Activated CD8-positive, alpha-beta memory T cell treated with anti-CD3 and anti-CD28 coated beads for 24 hours (primary cell): ENCODE results near the gene NOTCH2.
"Not testable (repeated sequence)": the region's sequence is repeated elsewhere in the genome, so short reads cannot be mapped to it uniquely, and the experiment has no call there.

Experiments
- DNase-seq: peaks from one replicate; pipeline ENCODE4 v3.0.0-alpha.2; 2020

NOTCH2 gene

DNA sequence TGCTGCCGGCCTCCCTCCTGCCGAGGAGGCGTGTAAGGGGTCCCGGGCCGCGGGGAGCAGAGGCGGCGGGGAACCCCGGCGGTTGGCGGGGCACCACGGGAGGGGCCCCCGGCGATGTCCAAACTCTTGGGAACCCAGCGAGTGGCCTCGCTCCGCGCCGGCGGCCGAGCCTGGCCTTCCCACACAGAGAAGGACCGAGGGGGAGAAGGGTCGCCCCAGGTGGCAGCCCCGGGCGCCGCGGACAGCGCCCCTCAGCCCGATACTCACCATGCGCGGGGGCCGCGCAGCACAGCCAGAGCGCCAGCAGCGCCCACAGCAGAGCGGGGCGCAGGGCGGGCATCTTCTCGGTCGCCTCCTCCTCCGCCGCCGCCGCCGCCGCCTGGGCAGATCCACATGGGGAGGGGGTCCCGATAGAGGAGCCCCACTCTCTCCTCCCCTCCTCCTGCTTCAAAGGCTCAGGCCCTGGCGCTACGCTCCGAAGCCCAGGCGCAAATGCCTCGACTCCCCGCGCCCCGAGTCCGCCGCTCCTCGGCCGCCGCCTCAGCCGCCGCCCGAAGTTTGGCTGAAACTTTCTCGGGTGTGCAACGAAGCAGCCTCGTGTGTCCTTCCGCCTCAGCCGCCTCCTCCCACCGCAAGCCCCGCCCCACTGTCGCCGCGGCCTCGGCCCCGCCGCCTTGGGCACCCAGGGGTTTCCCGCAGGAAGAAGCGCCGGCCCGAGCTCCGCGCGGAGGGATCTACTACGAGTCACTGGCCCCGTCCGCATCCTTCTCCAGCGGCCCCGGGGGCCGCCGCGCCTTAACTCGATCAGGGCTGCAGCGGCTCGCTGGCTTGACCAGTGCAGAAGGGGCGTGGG is at the start of gene NOTCH2:
Gene NOTCH2, minus strand, starts transcription at position 596 of the 853 bp plus-strand sequence. Its CDS starts 256 bp downstream, at position 340.
- peak; percentile 82 for DNase-seq

DNA sequence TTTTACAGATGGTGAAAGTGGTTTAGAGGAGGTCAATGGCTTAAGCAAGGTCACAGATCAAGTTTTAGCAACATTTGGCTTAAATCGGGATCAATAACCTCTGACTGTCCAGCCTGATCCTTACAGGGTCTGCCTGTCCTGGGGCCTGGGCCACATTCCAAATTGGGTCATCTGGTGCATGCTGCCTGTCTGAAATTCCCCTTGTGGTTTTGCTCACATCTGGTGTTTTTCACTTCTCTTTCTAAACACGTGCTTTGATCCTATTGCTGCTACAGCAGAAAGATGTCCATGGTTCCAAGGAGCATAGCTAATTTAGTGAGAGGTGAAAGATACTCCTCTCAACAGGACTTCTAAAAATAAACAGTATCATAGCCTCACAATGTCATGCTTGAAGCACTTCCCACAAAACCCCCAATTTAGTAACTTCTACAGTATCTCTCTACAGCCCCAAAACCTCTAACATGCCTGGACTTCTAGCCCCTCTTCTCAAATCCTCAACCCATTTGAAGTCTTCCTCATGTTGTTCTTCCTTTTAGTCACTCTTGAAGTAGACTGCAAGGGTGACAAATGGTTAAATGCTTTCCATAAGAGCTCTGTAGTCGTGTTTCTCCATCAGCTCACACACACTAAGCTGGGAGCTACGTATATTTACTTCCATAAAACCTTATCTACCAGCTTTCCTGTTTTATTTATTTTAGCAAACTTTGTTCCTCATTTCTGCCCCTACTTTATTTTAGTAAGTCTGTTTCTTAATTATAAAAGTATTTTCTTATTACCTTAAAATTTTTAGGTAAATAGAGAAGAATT is 48.1 kb upstream of the NOTCH2 start:
- DNase-seq: not testable (repeated sequence)

- DNase-seq: not testable (repeated sequence)
Observed at GRCh38 chr1:120116094-120116493, 46.6 kb upstream of the NOTCH2 start.

DNA sequence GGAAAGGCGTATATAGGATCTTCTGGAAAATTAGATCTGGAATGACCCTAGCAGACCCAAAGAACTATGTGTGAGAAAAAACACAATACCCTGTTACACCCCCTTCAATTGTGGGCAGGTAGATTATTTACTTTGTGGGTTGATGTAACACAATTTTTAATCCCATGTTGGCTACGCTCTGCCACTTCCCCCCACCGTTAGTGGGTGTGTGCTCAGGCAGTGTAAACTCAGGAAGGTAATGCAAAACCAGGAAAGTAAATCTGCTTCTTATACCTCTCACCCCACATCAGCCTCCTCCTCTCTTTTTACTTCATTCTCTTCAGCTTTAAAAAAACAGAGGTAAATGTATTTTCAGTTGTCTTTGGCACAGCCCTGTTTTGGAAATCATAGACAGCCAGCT is 43.7 kb upstream of the NOTCH2 start:
- DNase-seq: not testable (repeated sequence)

DNA sequence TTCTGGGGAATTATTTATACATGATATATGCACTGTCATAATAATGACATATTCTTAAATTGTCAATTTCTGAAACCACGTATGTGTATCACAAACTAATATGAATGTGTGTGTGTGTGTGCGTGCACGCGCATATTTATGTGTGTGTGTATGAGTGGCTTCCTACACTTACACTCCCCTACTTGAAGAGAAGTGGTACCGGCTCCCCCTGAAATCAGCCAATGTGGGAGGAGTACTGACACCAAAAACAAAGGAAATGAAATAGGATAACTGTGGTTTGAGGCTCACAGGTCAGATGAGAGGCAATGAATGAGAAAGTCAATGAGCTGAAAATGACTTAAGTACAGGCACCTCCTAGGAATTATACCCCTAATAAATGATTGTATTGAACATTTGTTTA is 42.8 kb upstream of the NOTCH2 start:
- DNase-seq: not testable (repeated sequence)

DNA sequence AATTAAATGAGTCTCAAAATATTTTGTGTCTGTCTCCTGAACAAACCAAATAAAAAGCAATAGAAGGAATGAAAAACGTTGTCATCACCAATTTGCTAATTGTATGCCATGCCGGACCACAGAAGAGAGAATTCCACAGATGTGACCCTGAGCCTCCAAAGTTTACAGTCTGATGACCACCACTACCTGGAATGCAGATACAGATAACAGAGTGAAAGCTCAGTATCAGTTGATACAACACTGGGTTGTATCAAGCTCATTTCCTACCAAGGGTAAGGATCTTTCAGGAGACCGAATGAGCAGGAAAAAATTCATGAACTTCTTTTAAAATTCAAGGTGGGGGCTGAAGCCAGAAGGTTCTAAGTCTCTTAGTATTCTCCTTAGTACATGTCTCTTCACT is 42.3 kb upstream of the NOTCH2 start:
- not testable (repeated sequence) for DNase-seq

- DNase-seq: not testable (repeated sequence)
Observed at GRCh38 chr1:120111008-120111407, 41.5 kb upstream of the NOTCH2 start.

- DNase-seq: not testable (repeated sequence)
Observed at GRCh38 chr1:120109656-120110055, 40.2 kb upstream of the NOTCH2 start.

DNA sequence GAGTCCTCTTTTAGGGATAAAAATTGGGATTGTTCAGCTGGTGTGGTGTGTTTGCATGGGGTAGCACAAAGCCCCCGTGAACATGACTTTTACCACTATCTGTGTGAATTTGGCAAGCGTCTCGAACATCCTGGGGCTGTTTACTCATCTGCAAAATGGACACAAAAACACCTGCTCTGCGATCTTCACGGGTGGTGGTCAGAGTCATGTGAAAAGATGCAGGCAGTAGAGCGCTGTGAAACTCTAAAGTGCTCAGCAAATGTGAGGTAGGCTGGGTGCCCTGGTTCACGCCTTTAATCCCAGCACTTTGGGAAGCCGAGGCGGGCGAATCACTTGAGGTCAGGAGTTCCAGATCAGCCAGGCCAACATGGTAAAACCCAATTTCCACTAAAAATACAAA is 39.7 kb upstream of the NOTCH2 start:
- not testable (repeated sequence) for DNase-seq

DNA sequence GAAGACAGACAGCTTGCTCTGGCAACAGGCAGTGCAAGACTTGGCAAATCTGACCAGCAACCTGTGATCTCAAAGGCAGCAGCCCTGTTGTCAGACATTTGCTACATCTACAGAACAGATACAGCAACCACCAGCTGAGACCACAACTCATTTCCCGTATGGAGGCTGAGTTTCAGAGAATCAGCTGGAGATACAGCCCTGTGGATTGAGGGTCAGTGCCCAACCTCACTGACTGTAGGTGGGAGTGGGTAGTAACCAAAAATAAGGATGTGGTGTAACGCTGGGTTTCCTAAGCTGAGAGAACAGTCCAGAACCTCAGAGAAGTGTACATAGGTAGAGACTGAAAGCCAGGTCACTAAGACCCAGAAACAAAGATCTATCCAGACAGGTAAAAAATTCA is 35.8 kb upstream of the NOTCH2 start:
- DNase-seq: not testable (repeated sequence)

DNA sequence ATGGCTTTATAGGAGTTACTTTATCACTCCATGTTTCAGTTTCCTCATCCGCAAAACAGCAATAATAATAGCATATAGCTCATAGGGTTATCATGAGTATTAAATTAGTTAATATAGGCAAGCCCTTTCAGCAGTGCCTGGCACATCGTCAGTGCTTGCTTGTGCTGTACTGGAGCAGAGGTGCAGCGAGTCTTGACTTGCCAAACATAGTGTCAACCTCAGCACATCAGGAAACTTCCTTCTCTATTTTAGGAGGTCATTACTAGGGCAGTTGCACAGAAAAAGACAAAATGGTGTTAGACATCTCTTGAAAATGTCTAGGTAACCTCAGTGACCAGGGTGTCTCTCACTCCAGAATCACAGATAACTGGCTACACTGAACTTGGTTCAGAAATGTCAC is 34.3 kb upstream of the NOTCH2 start:
- not testable (repeated sequence) for DNase-seq

- not testable (repeated sequence) for DNase-seq
Observed at GRCh38 chr1:120101593-120101992, 32.1 kb upstream of the NOTCH2 start.

GRCh38 chr1:120100590-120100989 is 31.1 kb upstream of the NOTCH2 start:
- not testable (repeated sequence) for DNase-seq

DNA sequence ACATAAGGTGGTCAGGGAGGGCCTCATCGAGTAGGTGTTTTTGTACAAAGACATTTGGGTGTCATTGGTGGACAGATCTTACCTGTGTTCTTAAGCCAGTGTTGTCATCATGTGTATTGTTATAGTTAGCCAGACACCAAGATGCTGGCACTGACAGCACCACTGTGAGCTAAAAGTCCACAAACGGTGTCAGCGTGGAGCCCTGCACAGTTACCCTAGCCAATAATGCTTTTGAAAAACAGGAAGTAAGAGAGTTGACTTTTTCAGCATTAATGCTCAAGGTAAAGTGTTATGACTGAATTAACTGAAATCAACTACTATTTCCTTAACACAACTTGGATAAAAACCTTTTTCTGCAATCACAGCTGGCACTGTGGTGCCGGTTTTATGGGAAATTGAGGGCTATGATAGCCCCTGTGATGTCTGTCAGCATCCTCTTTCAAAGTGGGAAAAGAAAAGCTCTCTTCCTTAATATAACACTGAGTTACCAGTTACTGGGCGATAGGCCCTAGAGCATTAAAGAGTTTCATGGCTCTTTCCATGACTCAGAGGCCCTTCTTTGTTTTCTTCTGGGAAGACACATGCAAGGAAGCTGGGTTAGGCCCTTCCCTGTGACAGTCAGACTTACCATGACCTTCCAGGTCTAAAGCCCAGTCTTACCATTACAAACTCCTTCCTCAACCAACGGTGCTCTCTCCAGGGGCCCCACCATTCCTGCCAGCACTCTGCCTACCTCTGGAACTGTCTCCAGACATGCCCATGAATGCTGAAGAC is 29.7 kb upstream of the NOTCH2 start:
- not testable (repeated sequence) for DNase-seq

DNA sequence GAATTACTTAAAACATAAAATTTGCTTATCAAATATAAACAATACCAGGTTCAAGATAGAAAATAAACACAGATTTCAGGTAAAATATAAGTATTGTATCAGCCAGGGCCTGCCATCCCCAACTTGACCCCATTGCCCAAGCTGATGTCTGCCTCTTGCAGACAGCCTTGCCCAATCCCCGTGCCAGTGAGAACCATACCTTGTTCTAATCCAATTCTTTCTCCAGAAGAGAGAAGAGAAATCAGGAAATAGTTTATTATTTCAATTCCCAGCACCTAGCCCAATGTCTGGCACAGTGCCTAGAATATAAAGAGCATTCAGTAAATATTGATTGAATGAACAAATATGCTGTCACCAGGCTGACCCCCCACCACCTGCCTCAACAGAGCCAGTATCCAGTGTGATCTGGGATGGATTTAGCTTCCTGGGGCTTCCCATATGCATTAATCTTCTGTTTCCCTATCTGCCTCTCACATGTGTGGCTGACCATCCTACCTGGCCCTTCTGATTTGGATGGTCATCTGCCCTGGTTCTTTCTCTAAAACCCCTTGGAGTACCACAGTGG is 27.6 kb upstream of the NOTCH2 start:
- not testable (repeated sequence) for DNase-seq

- DNase-seq: not testable (repeated sequence)
Observed at GRCh38 chr1:120093548-120094181, 24.2 kb upstream of the NOTCH2 start.

- not testable (repeated sequence) for DNase-seq
Observed at GRCh38 chr1:120092232-120093218, 23.1 kb upstream of the NOTCH2 start.

GRCh38 chr1:120090830-120091229 is 21.4 kb upstream of the NOTCH2 start:
- DNase-seq: not testable (repeated sequence)

- DNase-seq: not testable (repeated sequence)
Observed at GRCh38 chr1:120087959-120088358, 18.5 kb upstream of the NOTCH2 start.

DNA sequence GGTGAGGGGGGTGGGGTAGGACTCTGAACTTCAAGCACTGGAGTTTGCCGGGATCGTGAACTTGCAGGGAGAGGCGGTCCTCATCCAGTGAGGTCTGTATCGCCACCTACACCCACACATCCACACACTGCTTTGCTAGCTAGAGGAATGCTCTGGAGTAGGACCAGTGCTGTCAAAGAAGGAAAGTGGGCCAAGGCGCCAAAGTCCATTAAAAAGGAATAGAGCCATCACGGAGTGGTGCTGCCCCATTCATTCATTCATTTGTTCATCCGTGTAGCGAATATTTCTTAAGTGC is 405 bp upstream of the NOTCH2 start:
- DNase-seq: not testable (repeated sequence)

DNA sequence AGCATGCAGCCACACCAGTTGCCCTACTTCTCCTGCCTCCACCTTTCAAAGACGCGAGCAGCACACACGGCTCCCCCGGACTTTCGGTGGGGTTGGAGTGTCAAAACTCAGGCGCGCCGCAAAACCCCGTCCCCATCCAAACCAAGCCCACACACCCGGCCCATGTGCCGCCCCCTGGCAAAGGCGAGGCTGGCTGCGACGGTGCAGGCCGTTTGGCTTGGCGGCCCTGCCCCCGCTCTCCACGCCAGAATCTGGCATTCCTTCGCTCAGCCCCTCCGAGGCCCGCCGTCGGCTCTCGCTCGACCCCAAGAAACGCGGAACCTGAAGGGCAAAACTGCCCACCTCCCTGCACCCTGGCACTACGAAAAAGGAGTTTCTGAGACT is 787 bp downstream of the NOTCH2 start:
- peak; percentile 61 for DNase-seq
